ENCODE measurements around the gene SYCE1.

The SYCE1 gene

GRCh38 chr10:133537546-133538545, 27.5 kb downstream of the SYCE1 start:
- H2AFZ ChIP-seq (ENCODE audit: low read depth, low read length), result no peak overlapping the region
- H3K36me3 ChIP-seq (ENCODE audit: insufficient read depth, low read length), result no peaks in the 10 kb centered on the region
- peaks cover 2% of the 10 kb centered on the region for H3K27me3 ChIP-seq (ENCODE audit: insufficient read depth, low read length)
- no peaks in the 10 kb centered on the region for H3K9me3 ChIP-seq (ENCODE audit: low read length)
- H3K4me1 ChIP-seq (ENCODE audit: insufficient read depth, low read length), result no peaks in the 10 kb centered on the region
- no peak overlapping the region for H3K4me3 ChIP-seq (ENCODE audit: low read length)

GRCh38 chr10:133536198-133536597, 29.2 kb downstream of the SYCE1 start:
- Histone ChIP-seq H3K27me3 (ENCODE audit: insufficient read depth, low read length) (peaks cover 15% of the 10 kb centered on the region), H3K4me3 (ENCODE audit: low read length) (no peak overlapping the region), H2AFZ (ENCODE audit: low read depth, low read length) (no peak overlapping the region), H3K4me1 (ENCODE audit: insufficient read depth, low read length) (no peaks in the 10 kb centered on the region), H3K9me3 (ENCODE audit: low read length) (no peaks in the 10 kb centered on the region), H3K36me3 (ENCODE audit: insufficient read depth, low read length) (no peaks in the 10 kb centered on the region)

- H3K4me1 ChIP-seq (ENCODE audit: insufficient read depth, low read length), result no peaks in the 10 kb centered on the region
- H2AFZ ChIP-seq (ENCODE audit: low read depth, low read length), result no peak overlapping the region
- H3K9me3 ChIP-seq (ENCODE audit: low read length), result no peaks in the 10 kb centered on the region
- no peaks in the 10 kb centered on the region for H3K36me3 ChIP-seq (ENCODE audit: insufficient read depth, low read length)
- peaks cover 19% of the 10 kb centered on the region for H3K27me3 ChIP-seq (ENCODE audit: insufficient read depth, low read length)
- H3K4me3 ChIP-seq (ENCODE audit: low read length), result no peak overlapping the region
These were observed 31.0 kb downstream of the SYCE1 start for GRCh38 chr10:133534417-133534816.

- no peak overlapping the region for H2AFZ ChIP-seq (ENCODE audit: low read depth, low read length)
- H3K4me1 ChIP-seq (ENCODE audit: insufficient read depth, low read length), result no peaks in the 10 kb centered on the region
- peaks cover 19% of the 10 kb centered on the region for H3K27me3 ChIP-seq (ENCODE audit: insufficient read depth, low read length)
- no peaks in the 10 kb centered on the region for H3K36me3 ChIP-seq (ENCODE audit: insufficient read depth, low read length)
- peaks cover 6% of the 10 kb centered on the region for H3K9me3 ChIP-seq (ENCODE audit: low read length)
- H3K4me3 ChIP-seq (ENCODE audit: low read length), result no peak overlapping the region
These were observed 32.5 kb downstream of the SYCE1 start for GRCh38 chr10:133532871-133533270.

- peaks cover 7% of the 10 kb centered on the region for H3K9me3 ChIP-seq (ENCODE audit: low read length)
- H3K4me1 ChIP-seq (ENCODE audit: insufficient read depth, low read length), result no peaks in the 10 kb centered on the region
- H3K27me3 ChIP-seq (ENCODE audit: insufficient read depth, low read length), result peaks cover 19% of the 10 kb centered on the region
- no peak overlapping the region for H3K4me3 ChIP-seq (ENCODE audit: low read length)
- H3K36me3 ChIP-seq (ENCODE audit: insufficient read depth, low read length), result no peaks in the 10 kb centered on the region
- H2AFZ ChIP-seq (ENCODE audit: low read depth, low read length), result no peak overlapping the region
These were observed 34.9 kb downstream of the SYCE1 start for GRCh38 chr10:133530506-133530905.

GRCh38 chr10:133529576-133529946, 35.8 kb downstream of the SYCE1 start:
- Histone ChIP-seq H3K36me3 (ENCODE audit: insufficient read depth, low read length) (no peaks in the 10 kb centered on the region), H3K9me3 (ENCODE audit: low read length) (peaks cover 7% of the 10 kb centered on the region), H3K27me3 (ENCODE audit: insufficient read depth, low read length) (peaks cover 22% of the 10 kb centered on the region), H3K4me1 (ENCODE audit: insufficient read depth, low read length) (no peaks in the 10 kb centered on the region), H2AFZ (ENCODE audit: low read depth, low read length) (no peak overlapping the region), H3K4me3 (ENCODE audit: low read length) (no peak overlapping the region)

- Histone ChIP-seq H3K4me1 (ENCODE audit: insufficient read depth, low read length) (no peaks in the 10 kb centered on the region), H3K36me3 (ENCODE audit: insufficient read depth, low read length) (no peaks in the 10 kb centered on the region), H3K27me3 (ENCODE audit: insufficient read depth, low read length) (peaks cover 22% of the 10 kb centered on the region), H3K4me3 (ENCODE audit: low read length) (no peak overlapping the region), H3K9me3 (ENCODE audit: low read length) (peaks cover 7% of the 10 kb centered on the region), H2AFZ (ENCODE audit: low read depth, low read length) (no peak overlapping the region)
These were observed 36.4 kb downstream of the SYCE1 start for GRCh38 chr10:133528845-133529575.

- Histone ChIP-seq H3K9me3 (ENCODE audit: low read length) (peaks cover 7% of the 10 kb centered on the region), H3K27me3 (ENCODE audit: insufficient read depth, low read length) (peaks cover 22% of the 10 kb centered on the region), H3K4me1 (ENCODE audit: insufficient read depth, low read length) (no peaks in the 10 kb centered on the region), H3K36me3 (ENCODE audit: insufficient read depth, low read length) (no peaks in the 10 kb centered on the region), H3K4me3 (ENCODE audit: low read length) (no peak overlapping the region), H2AFZ (ENCODE audit: low read depth, low read length) (no peak overlapping the region)
These were observed 37.0 kb downstream of the SYCE1 start for GRCh38 chr10:133528296-133528844.

GRCh38 chr10:133527771-133528271, 37.6 kb downstream of the SYCE1 start:
- Histone ChIP-seq H2AFZ (ENCODE audit: low read depth, low read length) (no peak overlapping the region), H3K4me1 (ENCODE audit: insufficient read depth, low read length) (no peaks in the 10 kb centered on the region), H3K4me3 (ENCODE audit: low read length) (no peak overlapping the region), H3K36me3 (ENCODE audit: insufficient read depth, low read length) (no peaks in the 10 kb centered on the region), H3K9me3 (ENCODE audit: low read length) (peaks cover 7% of the 10 kb centered on the region), H3K27me3 (ENCODE audit: insufficient read depth, low read length) (peaks cover 20% of the 10 kb centered on the region)

GRCh38 chr10:133526957-133527588, 38.3 kb downstream of the SYCE1 start, which contains the start of gene CYP2E1:
TSS of gene CYP2E1 (plus strand) at chr10:133527363. CDS start at chr10:133527396, 33 bp downstream.
- no peaks in the 10 kb centered on the region for H3K4me1 ChIP-seq (ENCODE audit: insufficient read depth, low read length)
- H3K9me3 ChIP-seq (ENCODE audit: low read length), result peaks cover 7% of the 10 kb centered on the region
- H2AFZ ChIP-seq (ENCODE audit: low read depth, low read length), result no peak within 1 kb of the TSS
- H3K4me3 ChIP-seq (ENCODE audit: low read length), result no peak within 1 kb of the TSS
- no peaks in the 10 kb centered on the region for H3K36me3 ChIP-seq (ENCODE audit: insufficient read depth, low read length)
- H3K27me3 ChIP-seq (ENCODE audit: insufficient read depth, low read length), result peaks cover 16% of the 10 kb centered on the region

GRCh38 chr10:133525444-133525843, 39.9 kb downstream of the SYCE1 start:
- Histone ChIP-seq H3K36me3 (ENCODE audit: insufficient read depth, low read length) (no peaks in the 10 kb centered on the region), H3K9me3 (ENCODE audit: low read length) (peaks cover 7% of the 10 kb centered on the region), H2AFZ (ENCODE audit: low read depth, low read length) (no peak overlapping the region), H3K27me3 (ENCODE audit: insufficient read depth, low read length) (peaks cover 3% of the 10 kb centered on the region), H3K4me1 (ENCODE audit: insufficient read depth, low read length) (no peaks in the 10 kb centered on the region), H3K4me3 (ENCODE audit: low read length) (no peak overlapping the region)

- Histone ChIP-seq H3K27me3 (ENCODE audit: insufficient read depth, low read length) (peaks cover 3% of the 10 kb centered on the region), H3K9me3 (ENCODE audit: low read length) (peaks cover 7% of the 10 kb centered on the region), H3K4me3 (ENCODE audit: low read length) (no peak overlapping the region), H3K36me3 (ENCODE audit: insufficient read depth, low read length) (no peaks in the 10 kb centered on the region), H3K4me1 (ENCODE audit: insufficient read depth, low read length) (no peaks in the 10 kb centered on the region), H2AFZ (ENCODE audit: low read depth, low read length) (no peak overlapping the region)
These were observed 41.7 kb downstream of the SYCE1 start for GRCh38 chr10:133523631-133524203.
